PC-9 (cell line): ENCODE results near the gene SOCS7. TPM values are rescaled to one million over a fixed set of nuclear protein-coding genes. Genes with fewer than 3 reads are reported as not detected.

ENCODE experiments used
- BruUV-seq: library from RNA; stranded (reverse); fragments of 400-500 nt; replicated peaks from 2 replicates; lab custom pipeline; 2021; lab: Mats Ljungman, UMichigan
- CTCF ChIA-PET: fragments of 300-600 bp; sonication (Branson Sonifier 250); formaldehyde crosslinking; loops from one replicate; lab custom pipeline; 2022; ENCODE audit warnings: antibody characterized with exemption; lab: Charles Lee
- POLR2A ChIA-PET: fragments of 300-600 bp; sonication (Branson Sonifier 250); formaldehyde crosslinking; loops from one replicate; lab custom pipeline; 2022; ENCODE audit warnings: antibody characterized with exemption; ENCODE audit not compliant: unreplicated experiment; lab: Charles Lee
- DNase-seq, 2 experiments: peaks; one replicate each; pipeline versions ENCODE4 v3.0.0 to v3.0.0-alpha.2; 2015 to 2022; ENCODE audit warnings: mixed read lengths in 1 of 2
- H2AFZ ChIP-seq: fragments of 200-600 bp; sonication (generic); 2 replicates; pipeline ENCODE4 v1.8.1; 2017; ENCODE audit warnings: antibody characterized with exemption
- H3F3A ChIP-seq: fragments of 200-600 bp; sonication (generic); 2 replicates; pipeline ENCODE4 v1.8.1; 2017; ENCODE audit warnings: antibody characterized with exemption, mild to moderate bottlenecking, low read depth; ENCODE audit not compliant: insufficient read depth
- H3K27ac ChIP-seq: fragments of 200-600 bp; sonication (generic); 2 replicates; pipeline ENCODE4 v1.6.1; 2016; ENCODE audit warnings: mixed run types
- H3K27me3 ChIP-seq: fragments of 200-600 bp; sonication (generic); 2 replicates; pipeline ENCODE4 v1.6.1; 2016; ENCODE audit warnings: low read depth, mixed run types; ENCODE audit not compliant: insufficient read depth
- H3K36me3 ChIP-seq: fragments of 200-600 bp; sonication (generic); 2 replicates; pipeline ENCODE4 v1.6.1; 2016; ENCODE audit warnings: low read depth, mixed run types
- H3K4me1 ChIP-seq: fragments of 200-600 bp; sonication (generic); replicated peaks from 2 replicates; pipeline ENCODE4 v1.6.1; 2016; ENCODE audit warnings: mixed run types; ENCODE audit not compliant: insufficient read depth
- H3K4me2 ChIP-seq: fragments of 200-600 bp; sonication (generic); 2 replicates; pipeline ENCODE4 v1.6.1; 2017; ENCODE audit warnings: mixed run types
- H3K4me3 ChIP-seq: fragments of 200-600 bp; sonication (generic); 2 replicates; pipeline ENCODE4 v1.6.1; 2016; ENCODE audit warnings: mixed run types
- H3K79me2 ChIP-seq: fragments of 200-600 bp; sonication (generic); 2 replicates; pipeline ENCODE4 v1.6.1; 2017; ENCODE audit warnings: low read depth, mixed run types
- H3K9me2 ChIP-seq: fragments of 200-600 bp; sonication (generic); 2 replicates; pipeline ENCODE4 v1.8.1; 2017; ENCODE audit warnings: mild to moderate bottlenecking; ENCODE audit not compliant: insufficient read depth
- H3K9me3 ChIP-seq: fragments of 200-600 bp; sonication (generic); 2 replicates; pipeline ENCODE4 v1.8.1; 2016; ENCODE audit warnings: low read depth; ENCODE audit not compliant: insufficient read depth
- H4K20me1 ChIP-seq: fragments of 200-600 bp; sonication (generic); 2 replicates; pipeline ENCODE4 v1.8.1; 2017; ENCODE audit not compliant: insufficient read depth
- EZH2 ChIP-seq: fragments of 200-600 bp; sonication (generic); IDR thresholded peaks from 2 replicates; pipeline ENCODE4 v1.8.0; 2017; ENCODE audit warnings: antibody characterized with exemption, low read depth
- intact Hi-C: fragments of 100-400 bp; cut with micrococcal nuclease; formaldehyde crosslinking; loops from one replicate; pipeline ENCODE4 v1.10.0; 2022; ENCODE audit not compliant: unreplicated experiment
- total RNA-seq: library from RNA; stranded (reverse); gene quantifications from 2 replicates; pipeline ENCODE4 v1.2.3, GENCODE V29; 2021
- TF ChIP-seq, protein P1 (sequence below): fragments of 200-600 bp; sonication (generic); conservative IDR thresholded peaks from 2 replicates; pipeline ENCODE4 v1.6.1; 2017; ENCODE audit warnings: mixed run types, antibody characterized with exemption, mild to moderate bottlenecking, moderate library complexity

The SOCS7 gene
- total RNA-seq, 1 experiment from 2014 or later, result 19.6 TPM

DNA sequence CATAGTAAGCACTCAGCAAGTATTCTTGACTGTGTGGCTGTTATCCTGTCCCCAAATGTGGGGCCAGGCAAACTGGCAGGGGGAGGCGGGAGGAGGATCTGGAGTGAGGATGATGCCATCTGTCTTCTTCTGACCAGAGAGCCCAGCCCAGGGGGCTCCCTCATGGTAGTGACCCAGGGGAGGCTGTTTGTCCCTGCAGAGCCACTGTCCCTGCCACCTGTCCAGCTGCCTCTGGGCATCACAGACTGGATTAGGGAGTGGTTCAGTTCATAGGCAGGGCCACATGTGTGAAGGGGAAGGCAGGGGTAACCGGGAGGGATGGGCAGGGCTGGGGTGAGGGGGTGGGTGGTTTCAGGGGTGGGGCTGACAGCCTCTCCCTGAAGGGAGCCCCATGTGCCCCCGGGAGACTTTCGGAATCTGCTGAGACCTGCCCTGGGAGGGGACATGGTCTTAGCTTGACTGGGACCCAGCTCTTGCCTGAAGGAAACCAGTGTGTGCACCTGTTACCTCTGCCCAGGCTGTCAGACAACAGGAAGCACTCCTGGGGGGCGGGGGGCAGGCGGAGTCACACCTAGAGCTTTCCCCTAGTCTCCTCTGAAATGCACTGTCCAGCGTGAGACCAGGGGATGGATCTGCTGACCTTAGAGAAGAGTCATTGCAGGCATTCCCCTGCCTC is 91.8 kb downstream of the SOCS7 start:
- TF ChIP-seq EZH2, result no peak
- Histone ChIP-seq H4K20me1 (peaks cover 6% of the 10 kb centered on the region; the same call in 1 of the 2 replicates), H3K36me3 (no peaks in the 10 kb centered on the region), H3K27me3 (no peaks in the 10 kb centered on the region), H3K27ac (no peak overlapping the region), H3F3A (peaks cover 14% of the 10 kb centered on the region; the same call in 1 of the 2 replicates), H2AFZ (no peak overlapping the region), H3K79me2 (peaks cover 3% of the 10 kb centered on the region; the same call in 1 of the 2 replicates), H3K9me3 (no peaks in the 10 kb centered on the region), H3K9me2 (no peaks in the 10 kb centered on the region), H3K4me2 (peak overlapping the region; percentile 39; the same call in 1 of the 2 replicates), H3K4me3 (no peak overlapping the region), H3K4me1 (peaks cover 42% of the 10 kb centered on the region)
- CTCF ChIA-PET, result interaction anchor here (0.6 to 1.0 kb wide), 4 partner anchors 20 to 224 kb away, joined by 3 to 26 read pairs (median 5); no protein-coding TSS in a partner anchor
- POLR2A ChIA-PET, result interaction anchor here (0.5 to 1.0 kb wide), 3 partner anchors 15 to 29 kb away, joined by 4 to 5 read pairs (median 5); no protein-coding TSS in a partner anchor
- DNase-seq, result no peak
- intact Hi-C loops, result loop anchor here (1.0 to 5.0 kb wide), 3 partner anchors 20 to 224 kb away; no protein-coding TSS in a partner anchor
- no TSS peak for BruUV-seq

DNA sequence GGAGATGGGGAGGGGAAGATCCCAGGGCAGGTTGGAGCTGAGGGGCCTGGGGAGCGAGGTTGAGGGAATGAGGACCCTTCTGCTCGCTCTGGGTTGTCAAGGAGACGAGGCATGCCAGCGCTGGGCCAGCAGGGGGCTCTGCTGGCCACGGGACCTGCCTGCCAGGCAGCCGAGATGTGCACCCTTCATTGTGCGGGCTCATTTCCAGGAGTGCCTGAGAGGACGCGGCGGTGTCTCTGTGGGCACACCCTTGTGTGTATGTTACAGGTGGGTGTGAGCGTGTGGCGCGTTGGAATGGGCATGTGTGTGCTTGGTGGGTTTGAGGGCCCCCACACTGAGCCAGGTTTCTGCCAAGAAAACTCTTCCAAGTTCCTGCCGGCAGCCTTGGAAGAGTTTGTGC is 92.5 kb downstream of the SOCS7 start:
- intact Hi-C loops, result loop anchor here (1.0 to 5.0 kb wide), 3 partner anchors 21 to 223 kb away; no protein-coding TSS in a partner anchor
- Histone ChIP-seq H3K4me3 (no peak overlapping the region), H2AFZ (no peak overlapping the region), H3K27me3 (no peaks in the 10 kb centered on the region), H3K36me3 (no peaks in the 10 kb centered on the region), H3K4me1 (peaks cover 48% of the 10 kb centered on the region), H4K20me1 (peaks cover 6% of the 10 kb centered on the region; the same call in 1 of the 2 replicates), H3K9me3 (no peaks in the 10 kb centered on the region), H3K27ac (no peak overlapping the region), H3K9me2 (no peaks in the 10 kb centered on the region), H3K79me2 (peaks cover 3% of the 10 kb centered on the region; the same call in 1 of the 2 replicates), H3K4me2 (peak overlapping the region; percentile 39; the same call in 1 of the 2 replicates), H3F3A (peaks cover 20% of the 10 kb centered on the region; the same call in 1 of the 2 replicates)
- CTCF ChIA-PET, result interaction anchor here (0.7 to 1.6 kb wide), 3 partner anchors 28 to 224 kb away, joined by 3 to 6 read pairs (median 3); no protein-coding TSS in a partner anchor
- POLR2A ChIA-PET, result interaction anchor here (1.0 kb wide), 1 partner anchor 22 kb away, joined by 5 read pairs; no protein-coding TSS in a partner anchor
- peak in 1 of 2 experiments; percentile 72 for DNase-seq
- no TSS peak for BruUV-seq
- TF ChIP-seq EZH2, result no peak
- TF ChIP-seq, protein P1, sequence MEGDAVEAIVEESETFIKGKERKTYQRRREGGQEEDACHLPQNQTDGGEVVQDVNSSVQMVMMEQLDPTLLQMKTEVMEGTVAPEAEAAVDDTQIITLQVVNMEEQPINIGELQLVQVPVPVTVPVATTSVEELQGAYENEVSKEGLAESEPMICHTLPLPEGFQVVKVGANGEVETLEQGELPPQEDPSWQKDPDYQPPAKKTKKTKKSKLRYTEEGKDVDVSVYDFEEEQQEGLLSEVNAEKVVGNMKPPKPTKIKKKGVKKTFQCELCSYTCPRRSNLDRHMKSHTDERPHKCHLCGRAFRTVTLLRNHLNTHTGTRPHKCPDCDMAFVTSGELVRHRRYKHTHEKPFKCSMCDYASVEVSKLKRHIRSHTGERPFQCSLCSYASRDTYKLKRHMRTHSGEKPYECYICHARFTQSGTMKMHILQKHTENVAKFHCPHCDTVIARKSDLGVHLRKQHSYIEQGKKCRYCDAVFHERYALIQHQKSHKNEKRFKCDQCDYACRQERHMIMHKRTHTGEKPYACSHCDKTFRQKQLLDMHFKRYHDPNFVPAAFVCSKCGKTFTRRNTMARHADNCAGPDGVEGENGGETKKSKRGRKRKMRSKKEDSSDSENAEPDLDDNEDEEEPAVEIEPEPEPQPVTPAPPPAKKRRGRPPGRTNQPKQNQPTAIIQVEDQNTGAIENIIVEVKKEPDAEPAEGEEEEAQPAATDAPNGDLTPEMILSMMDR, result peak; percentile 91

DNA sequence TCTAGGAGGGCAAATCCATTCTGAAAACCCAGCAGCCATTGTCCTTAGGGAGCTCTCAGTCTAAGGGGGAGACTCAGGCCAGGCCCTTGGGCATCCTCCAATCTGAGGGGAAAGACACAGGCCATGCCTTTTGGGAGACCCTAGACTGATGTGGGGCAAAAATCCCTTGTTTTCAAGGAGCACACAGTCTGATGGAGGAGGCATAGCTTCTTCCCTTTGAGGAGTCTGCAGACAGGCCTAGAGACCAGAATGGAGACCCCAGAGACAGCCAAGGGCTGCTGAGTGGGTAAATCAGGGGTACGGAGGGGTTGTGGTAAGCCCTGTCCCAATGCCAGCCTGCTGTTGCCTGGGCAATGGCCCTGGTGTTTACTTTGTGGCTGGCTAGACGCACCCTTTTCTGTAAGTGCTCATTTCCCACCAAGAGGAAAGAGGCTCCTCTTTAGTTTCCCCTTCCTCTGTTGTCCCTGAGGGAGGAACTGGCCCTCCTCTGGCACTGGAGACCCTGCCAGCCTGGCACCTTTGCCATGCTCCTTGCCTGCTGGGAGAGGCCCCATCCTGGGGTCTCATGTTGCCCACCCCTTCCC is 96.0 kb downstream of the SOCS7 start:
- Histone ChIP-seq H3K27ac (peak overlapping the region; percentile 81), H4K20me1 (peaks cover 6% of the 10 kb centered on the region; the same call in 1 of the 2 replicates), H3K9me2 (no peaks in the 10 kb centered on the region), H3K4me3 (no peak overlapping the region), H3F3A (peaks cover 39% of the 10 kb centered on the region; the same call in 1 of the 2 replicates), H2AFZ (no peak overlapping the region), H3K79me2 (peaks cover 7% of the 10 kb centered on the region; the same call in 1 of the 2 replicates), H3K9me3 (no peaks in the 10 kb centered on the region), H3K27me3 (no peaks in the 10 kb centered on the region), H3K36me3 (no peaks in the 10 kb centered on the region), H3K4me1 (peaks cover 76% of the 10 kb centered on the region), H3K4me2 (peak overlapping the region; percentile 55)
- intact Hi-C loops, result no loop called here
- ChIA-PET CTCF (interaction anchor here (0.6 kb wide), 3 partner anchors 25 to 505 kb away, joined by 8 to 13 read pairs (median 9); no protein-coding TSS in a partner anchor), POLR2A (no interaction called here)
- DNase-seq, result peak in 1 of 2 experiments; percentile 50
- BruUV-seq, result no TSS peak
- no peak for TF ChIP-seq EZH2
- TF ChIP-seq, protein P1, result no peak
